ENCODE data around the gene CCDC47. TPM values are rescaled to one million over a fixed set of nuclear protein-coding genes. Genes with fewer than 3 reads are reported as not detected.

CCDC47 gene
- total and polyA plus RNA-seq, 2 of the 13 experiments (the other 11 are each of a cell fraction or from before 2014, with no cell fraction given): 59.3 to 99.5 TPM

DNA sequence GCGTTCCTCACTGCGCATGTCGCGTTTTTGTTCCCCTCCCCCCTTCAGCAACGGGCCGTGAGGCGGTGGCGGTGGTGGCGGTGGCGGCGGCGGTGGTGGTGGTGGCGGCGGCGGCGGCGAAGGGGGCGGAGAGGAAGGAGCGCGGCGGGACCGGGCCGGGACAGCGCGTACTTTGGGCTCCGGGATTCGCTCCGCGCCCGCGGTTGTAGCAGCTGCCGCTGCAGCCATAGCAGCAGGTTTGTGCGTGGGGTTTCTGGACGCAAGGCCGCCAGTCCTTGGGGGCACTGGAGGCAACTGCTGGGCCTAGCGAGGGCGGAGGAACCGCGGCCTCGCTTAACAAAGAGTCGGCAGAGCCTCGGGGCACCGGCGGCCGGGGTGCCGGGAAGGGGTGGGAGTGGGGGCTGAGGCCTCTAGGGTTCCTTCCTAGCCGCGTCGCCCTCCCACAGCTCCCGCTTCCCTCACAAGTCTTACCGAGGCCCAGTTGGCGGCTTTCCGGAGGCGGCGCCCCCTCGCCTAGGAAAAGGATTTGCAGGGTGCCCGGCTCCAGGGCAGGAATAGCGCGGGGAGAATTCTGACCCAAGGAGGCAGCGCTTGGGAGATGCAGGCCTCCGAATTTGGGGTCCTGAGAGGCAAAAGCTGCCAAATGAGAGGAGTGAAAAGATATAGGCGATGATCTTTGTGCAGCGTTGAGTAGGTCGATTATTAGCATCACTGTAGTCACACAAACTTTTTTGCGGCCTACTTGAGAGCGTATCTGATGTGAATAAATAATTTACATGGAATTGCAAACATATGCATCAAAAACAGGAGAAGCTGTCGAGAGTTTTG, 958 bp upstream of the CCDC47 start, which contains the start of gene DDX42 (continued):
- TF ChIP-seq CBX2 (IDR thresholded peaks at IDR 0.05; ENCODE audit: low read depth, low read length) (no peak), CBX2 (CRISPR knock-in tag; IDR thresholded peaks at IDR 0.05; ENCODE audit: low read depth) (no peak), PHF20 (CRISPR knock-in tag; IDR thresholded peaks at IDR 0.05) (no peak), TRIM24 (CRISPR knock-in tag; IDR thresholded peaks at IDR 0.05) (no peak), KLF16 (CRISPR knock-in tag; IDR thresholded peaks at IDR 0.05) (no peak; a peak in 1 of 4 replicates), WIZ (CRISPR knock-in tag; IDR thresholded peaks at IDR 0.05) (no peak), ZNF747 (CRISPR knock-in tag; IDR thresholded peaks at IDR 0.05; ENCODE audit: borderline replicate concordance) (peak; percentile 30; the same call in 1 of the 2 replicates), JUNB (CRISPR knock-in tag; IDR thresholded peaks at IDR 0.05; ENCODE audit: borderline replicate concordance) (no peak), ZNF768 (CRISPR knock-in tag; IDR thresholded peaks at IDR 0.05) (peak; percentile 80; the same call in 1 of the 2 replicates), ZNF230 (CRISPR knock-in tag; IDR thresholded peaks at IDR 0.05) (no peak; the same call in 1 of the 2 replicates), ZNF451 (CRISPR knock-in tag; IDR thresholded peaks at IDR 0.05) (0 out of 2 replicates have a peak, but pooled peaks have one; percentile 38), DPF2 (CRISPR knock-in tag; IDR thresholded peaks at IDR 0.05; ENCODE audit: borderline replicate concordance, low read depth) (no peak), FIP1L1 (IDR thresholded peaks at IDR 0.05; ENCODE audit: borderline replicate concordance, insufficient read depth, low read depth, low read length) (no peak), JUN (CRISPR knock-in tag; IDR thresholded peaks at IDR 0.05) (no peak), ZNF296 (CRISPR knock-in tag; conservative IDR thresholded peaks at IDR 0.05) (no peak; the same call in 1 of the 2 replicates), ZNF75D (CRISPR knock-in tag; IDR thresholded peaks at IDR 0.05; ENCODE audit: borderline replicate concordance) (no peak), ZNF883 (CRISPR knock-in tag; IDR thresholded peaks at IDR 0.05; ENCODE audit: not compliant biosample characterization) (peak; percentile 86), TAF15 (IDR thresholded peaks at IDR 0.05; ENCODE audit: low read depth, low read length, poor library complexity, severe bottlenecking) (no peak), ZNF737 (CRISPR knock-in tag; IDR thresholded peaks at IDR 0.05; ENCODE audit: borderline replicate concordance) (no peak)
- TF ChIP-seq, protein P1, sequence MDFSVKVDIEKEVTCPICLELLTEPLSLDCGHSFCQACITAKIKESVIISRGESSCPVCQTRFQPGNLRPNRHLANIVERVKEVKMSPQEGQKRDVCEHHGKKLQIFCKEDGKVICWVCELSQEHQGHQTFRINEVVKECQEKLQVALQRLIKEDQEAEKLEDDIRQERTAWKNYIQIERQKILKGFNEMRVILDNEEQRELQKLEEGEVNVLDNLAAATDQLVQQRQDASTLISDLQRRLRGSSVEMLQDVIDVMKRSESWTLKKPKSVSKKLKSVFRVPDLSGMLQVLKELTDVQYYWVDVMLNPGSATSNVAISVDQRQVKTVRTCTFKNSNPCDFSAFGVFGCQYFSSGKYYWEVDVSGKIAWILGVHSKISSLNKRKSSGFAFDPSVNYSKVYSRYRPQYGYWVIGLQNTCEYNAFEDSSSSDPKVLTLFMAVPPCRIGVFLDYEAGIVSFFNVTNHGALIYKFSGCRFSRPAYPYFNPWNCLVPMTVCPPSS (IDR thresholded peaks at IDR 0.05): no peak
- TF ChIP-seq, protein P2, sequence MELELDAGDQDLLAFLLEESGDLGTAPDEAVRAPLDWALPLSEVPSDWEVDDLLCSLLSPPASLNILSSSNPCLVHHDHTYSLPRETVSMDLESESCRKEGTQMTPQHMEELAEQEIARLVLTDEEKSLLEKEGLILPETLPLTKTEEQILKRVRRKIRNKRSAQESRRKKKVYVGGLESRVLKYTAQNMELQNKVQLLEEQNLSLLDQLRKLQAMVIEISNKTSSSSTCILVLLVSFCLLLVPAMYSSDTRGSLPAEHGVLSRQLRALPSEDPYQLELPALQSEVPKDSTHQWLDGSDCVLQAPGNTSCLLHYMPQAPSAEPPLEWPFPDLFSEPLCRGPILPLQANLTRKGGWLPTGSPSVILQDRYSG (CRISPR knock-in tag; IDR thresholded peaks at IDR 0.05): no peak
- TF ChIP-seq, protein P3, sequence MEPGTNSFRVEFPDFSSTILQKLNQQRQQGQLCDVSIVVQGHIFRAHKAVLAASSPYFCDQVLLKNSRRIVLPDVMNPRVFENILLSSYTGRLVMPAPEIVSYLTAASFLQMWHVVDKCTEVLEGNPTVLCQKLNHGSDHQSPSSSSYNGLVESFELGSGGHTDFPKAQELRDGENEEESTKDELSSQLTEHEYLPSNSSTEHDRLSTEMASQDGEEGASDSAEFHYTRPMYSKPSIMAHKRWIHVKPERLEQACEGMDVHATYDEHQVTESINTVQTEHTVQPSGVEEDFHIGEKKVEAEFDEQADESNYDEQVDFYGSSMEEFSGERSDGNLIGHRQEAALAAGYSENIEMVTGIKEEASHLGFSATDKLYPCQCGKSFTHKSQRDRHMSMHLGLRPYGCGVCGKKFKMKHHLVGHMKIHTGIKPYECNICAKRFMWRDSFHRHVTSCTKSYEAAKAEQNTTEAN (CRISPR knock-in tag; conservative IDR thresholded peaks at IDR 0.05): no peak
- TF ChIP-seq, protein P4, sequence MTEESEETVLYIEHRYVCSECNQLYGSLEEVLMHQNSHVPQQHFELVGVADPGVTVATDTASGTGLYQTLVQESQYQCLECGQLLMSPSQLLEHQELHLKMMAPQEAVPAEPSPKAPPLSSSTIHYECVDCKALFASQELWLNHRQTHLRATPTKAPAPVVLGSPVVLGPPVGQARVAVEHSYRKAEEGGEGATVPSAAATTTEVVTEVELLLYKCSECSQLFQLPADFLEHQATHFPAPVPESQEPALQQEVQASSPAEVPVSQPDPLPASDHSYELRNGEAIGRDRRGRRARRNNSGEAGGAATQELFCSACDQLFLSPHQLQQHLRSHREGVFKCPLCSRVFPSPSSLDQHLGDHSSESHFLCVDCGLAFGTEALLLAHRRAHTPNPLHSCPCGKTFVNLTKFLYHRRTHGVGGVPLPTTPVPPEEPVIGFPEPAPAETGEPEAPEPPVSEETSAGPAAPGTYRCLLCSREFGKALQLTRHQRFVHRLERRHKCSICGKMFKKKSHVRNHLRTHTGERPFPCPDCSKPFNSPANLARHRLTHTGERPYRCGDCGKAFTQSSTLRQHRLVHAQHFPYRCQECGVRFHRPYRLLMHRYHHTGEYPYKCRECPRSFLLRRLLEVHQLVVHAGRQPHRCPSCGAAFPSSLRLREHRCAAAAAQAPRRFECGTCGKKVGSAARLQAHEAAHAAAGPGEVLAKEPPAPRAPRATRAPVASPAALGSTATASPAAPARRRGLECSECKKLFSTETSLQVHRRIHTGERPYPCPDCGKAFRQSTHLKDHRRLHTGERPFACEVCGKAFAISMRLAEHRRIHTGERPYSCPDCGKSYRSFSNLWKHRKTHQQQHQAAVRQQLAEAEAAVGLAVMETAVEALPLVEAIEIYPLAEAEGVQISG (CRISPR knock-in tag; IDR thresholded peaks at IDR 0.05): no peak
